Smooth muscle cell (in vitro differentiated cells): ENCODE data around the gene SRRT. TPM values are rescaled to one million over a fixed set of nuclear protein-coding genes. Genes with fewer than 3 reads are reported as not detected.

ENCODE experiments used
- DNase-seq: peaks from one replicate; lab custom pipeline; 2025; ENCODE audit not compliant: unreplicated experiment; lab: John Stamatoyannopoulos, UW
- H2AFZ ChIP-seq: fragments of 200-600 bp; sonication (generic); 2 replicates; pipeline ENCODE4 v1.6.0; 2016; ENCODE audit warnings: antibody characterized with exemption, low read depth, mild to moderate bottlenecking
- H3F3A ChIP-seq: fragments of 200-600 bp; sonication (generic); 2 replicates; pipeline ENCODE4 v1.6.0; 2017; ENCODE audit warnings: antibody characterized with exemption, low read depth
- H3K27ac ChIP-seq: fragments of 200-600 bp; sonication (generic); 2 replicates; pipeline ENCODE4 v1.5.1; 2016; ENCODE audit warnings: low read depth, mild to moderate bottlenecking
- H3K27me3 ChIP-seq: fragments of 200-600 bp; sonication (generic); 2 replicates; pipeline ENCODE4 v1.6.1; 2016; ENCODE audit warnings: low read depth, mild to moderate bottlenecking
- H3K36me3 ChIP-seq: fragments of 200-600 bp; sonication (generic); 2 replicates; pipeline ENCODE4 v1.5.1; 2016; ENCODE audit warnings: low read depth
- H3K4me1 ChIP-seq: fragments of 200-600 bp; sonication (generic); 2 replicates; pipeline ENCODE4 v1.5.1; 2016; ENCODE audit warnings: low read depth
- H3K4me2 ChIP-seq: fragments of 200-600 bp; sonication (generic); 2 replicates; pipeline ENCODE4 v1.6.0; 2016; ENCODE audit warnings: mild to moderate bottlenecking
- H3K4me3 ChIP-seq: fragments of 200-600 bp; sonication (generic); 2 replicates; pipeline ENCODE4 v1.5.1; 2016; ENCODE audit warnings: mild to moderate bottlenecking
- H3K79me2 ChIP-seq: fragments of 200-600 bp; sonication (generic); 2 replicates; pipeline ENCODE4 v1.6.0; 2016; ENCODE audit warnings: low read depth, mild to moderate bottlenecking
- H3K9ac ChIP-seq: fragments of 200-600 bp; sonication (generic); 2 replicates; pipeline ENCODE4 v1.6.0; 2016; ENCODE audit warnings: low read depth
- H3K9me3 ChIP-seq: fragments of 200-600 bp; sonication (generic); replicated peaks from 2 replicates; pipeline ENCODE4 v1.5.1; 2016; ENCODE audit warnings: low read depth
- H4K20me1 ChIP-seq: fragments of 200-600 bp; sonication (generic); 2 replicates; pipeline ENCODE4 v1.6.0; 2016; ENCODE audit warnings: low read depth
- CTCF ChIP-seq: fragments of 200-600 bp; sonication (generic); IDR thresholded peaks from 2 replicates; pipeline ENCODE4 v1.5.1; 2017; ENCODE audit warnings: borderline replicate concordance, mild to moderate bottlenecking, antibody characterized with exemption; ENCODE audit not compliant: insufficient read depth, poor library complexity, severe bottlenecking
- WGBS: methylation state at CpG from one replicate; pipeline ENCODE4 v1.1.7; 2016; ENCODE audit warnings: low lambda C conversion rate; 5-methylcytosine and 5-hydroxymethylcytosine counted together
- polyA plus RNA-seq: library from polyadenylated mRNA; unstranded; fragments of >200 nt; fragmentation: Nextera tagmentation; extraction: Ambion mirVana; gene quantifications from 2 replicates; pipeline ENCODE4 v1.2.1, GENCODE V29; 2016
- total RNA-seq: library from RNA; depleted of rRNA; stranded (reverse); fragments of >200 nt; gene quantifications from 2 replicates; pipeline ENCODE4 v1.2.3, GENCODE V29; 2014

Gene SRRT
- total and polyA plus RNA-seq, 2 experiments from 2014 or later = 32.1 to 63.6 TPM

GRCh38 chr7:100899432-100899831 is 24.5 kb downstream of the SRRT start:
- Histone ChIP-seq H3K27me3 (peaks cover 26% of the 10 kb centered on the region), H3K4me2 (no peak overlapping the region), H3K4me1 (peaks cover 12% of the 10 kb centered on the region), H4K20me1 (no peaks in the 10 kb centered on the region), H3K36me3 (no peaks in the 10 kb centered on the region), H2AFZ (no peak overlapping the region), H3K4me3 (no peak overlapping the region), H3K9ac (no peak overlapping the region), H3K27ac (no peak overlapping the region), H3K79me2 (no peaks in the 10 kb centered on the region), H3K9me3 (no peaks in the 10 kb centered on the region), H3F3A (no peaks in the 10 kb centered on the region)
- no peak for DNase-seq
- 95% methylated on average over 5 of the region's 5 CpGs for whole genome bisulfite sequencing
- no peak for TF ChIP-seq CTCF

- Histone ChIP-seq H3K9me3 (no peaks in the 10 kb centered on the region), H3K36me3 (no peaks in the 10 kb centered on the region), H3F3A (no peaks in the 10 kb centered on the region), H3K27ac (no peak overlapping the region), H3K27me3 (peaks cover 19% of the 10 kb centered on the region), H3K4me3 (no peak overlapping the region), H3K9ac (no peak overlapping the region), H3K4me2 (no peak overlapping the region), H3K79me2 (no peaks in the 10 kb centered on the region), H4K20me1 (no peaks in the 10 kb centered on the region), H2AFZ (no peak overlapping the region), H3K4me1 (no peaks in the 10 kb centered on the region)
- no peak for TF ChIP-seq CTCF
- no peak for DNase-seq
- 90% methylated on average over 2 of the region's 2 CpGs for WGBS
Observed at GRCh38 chr7:100900978-100901377, 26.1 kb downstream of the SRRT start.

GRCh38 chr7:100901921-100902332 is 27.0 kb downstream of the SRRT start:
- Histone ChIP-seq H2AFZ (no peak overlapping the region), H3K4me3 (no peak overlapping the region), H3K4me1 (no peaks in the 10 kb centered on the region), H4K20me1 (no peaks in the 10 kb centered on the region), H3K27ac (no peak overlapping the region), H3K79me2 (no peaks in the 10 kb centered on the region), H3F3A (no peaks in the 10 kb centered on the region), H3K27me3 (peaks cover 11% of the 10 kb centered on the region), H3K9ac (no peak overlapping the region), H3K4me2 (no peak overlapping the region), H3K36me3 (no peaks in the 10 kb centered on the region), H3K9me3 (no peaks in the 10 kb centered on the region)
- no peak for DNase-seq
- WGBS = 76% methylated on average over 5 of the region's 5 CpGs
- no peak for TF ChIP-seq CTCF

DNA sequence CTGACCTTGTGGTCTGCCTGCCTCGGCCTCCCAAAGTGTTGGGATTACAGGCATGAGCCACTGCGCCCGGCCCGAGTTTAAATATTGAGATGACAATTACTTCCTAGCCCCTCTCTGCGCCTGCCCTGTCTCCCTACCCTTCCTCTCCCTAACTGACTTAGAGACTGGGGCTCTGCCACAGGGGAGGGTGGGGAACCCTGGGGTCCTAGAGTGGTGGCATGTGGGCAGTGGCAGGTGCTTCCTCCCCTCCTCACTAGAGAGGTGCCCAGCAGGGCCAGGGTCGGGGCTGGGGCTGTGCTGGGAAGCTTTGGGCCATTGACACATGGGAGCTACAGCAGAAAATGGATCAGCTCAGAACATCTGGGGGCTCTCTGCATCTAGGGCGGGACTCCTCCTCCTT is 27.7 kb downstream of the SRRT start:
- no peak for TF ChIP-seq CTCF
- 97% methylated on average over 7 of the region's 7 CpGs for WGBS
- no peak overlapping the region for H3K27ac ChIP-seq

More for the DNA sequence above, 27.7 kb downstream of the SRRT start:
- Histone ChIP-seq H3K9me3 (no peaks in the 10 kb centered on the region), H3K4me3 (no peak overlapping the region), H3K79me2 (no peaks in the 10 kb centered on the region), H3K4me1 (no peaks in the 10 kb centered on the region), H3K9ac (no peak overlapping the region), H2AFZ (no peak overlapping the region), H3F3A (no peaks in the 10 kb centered on the region), H4K20me1 (no peaks in the 10 kb centered on the region), H3K27me3 (peaks cover 4% of the 10 kb centered on the region), H3K4me2 (no peak overlapping the region), H3K36me3 (no peaks in the 10 kb centered on the region)
- no peak for DNase-seq
